Type B pancreatic cell (in vitro differentiated cells): ENCODE data around the gene RANBP10. TPM values are rescaled to one million over a fixed set of nuclear protein-coding genes. Genes with fewer than 3 reads are reported as not detected.

Experiments used
- DNase-seq: peaks from one replicate; pipeline ENCODE4 v3.0.0; 2021; ENCODE audit warnings: mixed read lengths; ENCODE audit not compliant: unreplicated experiment; ENCODE audit errors: extremely low spot score
- H3K27ac Mint-ChIP-seq: 2 replicates; pipeline ENCODE4 v1.8.0; 2021; ENCODE audit warnings: mild to moderate bottlenecking, mixed read lengths
- H3K27me3 Mint-ChIP-seq: 2 replicates; pipeline ENCODE4 v1.8.0; 2021; ENCODE audit warnings: mixed read lengths
- H3K36me3 Mint-ChIP-seq: 2 replicates; pipeline ENCODE4 v1.8.0; 2021; ENCODE audit warnings: mixed read lengths
- H3K4me1 Mint-ChIP-seq: one replicate; pipeline ENCODE4 v1.8.0; 2021; ENCODE audit warnings: mixed read lengths; ENCODE audit not compliant: unreplicated experiment
- H3K4me3 Mint-ChIP-seq: 2 replicates; pipeline ENCODE4 v1.8.0; 2021; ENCODE audit warnings: mild to moderate bottlenecking, mixed read lengths
- H3K9me3 Mint-ChIP-seq: 2 replicates; pipeline ENCODE4 v1.8.0; 2021; ENCODE audit warnings: mixed read lengths
- total RNA-seq: library from RNA; stranded (reverse); gene quantifications from 2 replicates; pipeline ENCODE4 v1.2.1, GENCODE V29; 2021; ENCODE audit warnings: low replicate concordance
- TF ChIP-seq, protein P1 (sequence below): fragments of 200-600 bp; sonication (generic); conservative IDR thresholded peaks from 2 replicates; pipeline ENCODE4 v1.5.0; 2021; ENCODE audit warnings: antibody characterized with exemption, mild to moderate bottlenecking

The RANBP10 gene
- total RNA-seq, 1 donor from 2014 or later: 27.3 TPM

DNA sequence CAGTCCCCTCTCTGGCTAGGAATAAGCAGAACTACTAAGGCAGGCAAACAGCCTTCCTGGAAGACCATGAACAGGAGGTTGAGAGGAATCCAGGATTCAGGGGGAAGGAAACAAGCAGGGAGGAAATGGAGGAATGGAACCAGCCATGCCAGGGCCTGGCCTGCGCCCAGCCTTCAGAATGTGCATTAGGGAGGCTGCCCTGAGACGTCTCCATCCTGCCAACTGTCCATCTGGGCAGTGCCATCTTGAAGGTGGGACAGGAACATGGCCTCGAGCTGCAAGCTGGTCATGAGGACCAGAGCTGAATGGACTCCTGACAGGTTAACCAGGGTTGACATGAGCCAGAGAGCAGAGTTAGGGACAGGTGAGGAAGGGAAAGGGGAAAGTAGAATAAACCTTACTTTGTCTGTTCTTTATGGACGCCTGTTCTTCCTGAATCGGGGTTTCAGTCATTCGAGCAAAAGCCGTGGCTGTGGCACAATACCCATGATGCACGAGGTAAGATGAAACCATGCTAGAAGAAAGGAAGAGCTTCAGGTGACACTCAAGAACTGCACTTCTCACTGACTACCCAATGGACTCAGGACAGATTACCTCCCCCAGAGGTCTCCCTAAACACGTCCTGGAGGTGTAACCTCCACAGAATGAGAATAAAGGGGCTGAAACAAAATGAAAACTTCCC lies 75.1 kb downstream of the RANBP10 start:
- no peaks in the 10 kb centered on the region for H3K36me3 Mint-ChIP-seq

DNA sequence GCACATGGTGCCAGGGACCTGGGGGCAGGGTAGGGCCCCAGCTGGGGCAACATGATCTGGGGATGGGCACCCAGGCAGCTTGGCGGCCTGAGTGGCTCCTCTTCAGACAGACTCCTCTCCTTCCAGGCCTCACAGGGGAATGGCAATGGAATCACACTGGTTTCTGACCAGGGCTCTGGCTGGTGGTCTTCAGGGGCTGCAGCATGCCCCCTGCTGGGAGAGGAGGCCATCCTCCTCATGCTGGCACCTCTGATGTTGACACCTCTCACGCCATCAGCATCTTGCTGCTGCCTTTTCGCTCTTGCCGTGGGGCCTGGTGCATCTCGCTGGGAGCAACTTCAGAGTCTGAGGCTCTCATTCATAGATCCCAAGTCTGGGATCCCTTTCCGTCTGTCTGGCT lies 76.0 kb downstream of the RANBP10 start:
- H3K27ac Mint-ChIP-seq: no peak overlapping the region
- H3K4me3 Mint-ChIP-seq: no peak overlapping the region
- DNase-seq: no peak
- TF ChIP-seq, protein P1, sequence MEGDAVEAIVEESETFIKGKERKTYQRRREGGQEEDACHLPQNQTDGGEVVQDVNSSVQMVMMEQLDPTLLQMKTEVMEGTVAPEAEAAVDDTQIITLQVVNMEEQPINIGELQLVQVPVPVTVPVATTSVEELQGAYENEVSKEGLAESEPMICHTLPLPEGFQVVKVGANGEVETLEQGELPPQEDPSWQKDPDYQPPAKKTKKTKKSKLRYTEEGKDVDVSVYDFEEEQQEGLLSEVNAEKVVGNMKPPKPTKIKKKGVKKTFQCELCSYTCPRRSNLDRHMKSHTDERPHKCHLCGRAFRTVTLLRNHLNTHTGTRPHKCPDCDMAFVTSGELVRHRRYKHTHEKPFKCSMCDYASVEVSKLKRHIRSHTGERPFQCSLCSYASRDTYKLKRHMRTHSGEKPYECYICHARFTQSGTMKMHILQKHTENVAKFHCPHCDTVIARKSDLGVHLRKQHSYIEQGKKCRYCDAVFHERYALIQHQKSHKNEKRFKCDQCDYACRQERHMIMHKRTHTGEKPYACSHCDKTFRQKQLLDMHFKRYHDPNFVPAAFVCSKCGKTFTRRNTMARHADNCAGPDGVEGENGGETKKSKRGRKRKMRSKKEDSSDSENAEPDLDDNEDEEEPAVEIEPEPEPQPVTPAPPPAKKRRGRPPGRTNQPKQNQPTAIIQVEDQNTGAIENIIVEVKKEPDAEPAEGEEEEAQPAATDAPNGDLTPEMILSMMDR: no peak
- no peaks in the 10 kb centered on the region for H3K36me3 Mint-ChIP-seq
- no peaks in the 10 kb centered on the region for H3K27me3 Mint-ChIP-seq
- H3K9me3 Mint-ChIP-seq: no peaks in the 10 kb centered on the region
- H3K4me1 Mint-ChIP-seq: no peaks in the 10 kb centered on the region

More for the DNA sequence above, 75.1 kb downstream of the RANBP10 start:
- H3K27ac Mint-ChIP-seq: no peak overlapping the region
- no peaks in the 10 kb centered on the region for H3K4me1 Mint-ChIP-seq
- no peak overlapping the region for H3K4me3 Mint-ChIP-seq
- TF ChIP-seq, protein P1: no peak
- H3K27me3 Mint-ChIP-seq: no peaks in the 10 kb centered on the region
- no peaks in the 10 kb centered on the region for H3K9me3 Mint-ChIP-seq
- no peak for DNase-seq

DNA sequence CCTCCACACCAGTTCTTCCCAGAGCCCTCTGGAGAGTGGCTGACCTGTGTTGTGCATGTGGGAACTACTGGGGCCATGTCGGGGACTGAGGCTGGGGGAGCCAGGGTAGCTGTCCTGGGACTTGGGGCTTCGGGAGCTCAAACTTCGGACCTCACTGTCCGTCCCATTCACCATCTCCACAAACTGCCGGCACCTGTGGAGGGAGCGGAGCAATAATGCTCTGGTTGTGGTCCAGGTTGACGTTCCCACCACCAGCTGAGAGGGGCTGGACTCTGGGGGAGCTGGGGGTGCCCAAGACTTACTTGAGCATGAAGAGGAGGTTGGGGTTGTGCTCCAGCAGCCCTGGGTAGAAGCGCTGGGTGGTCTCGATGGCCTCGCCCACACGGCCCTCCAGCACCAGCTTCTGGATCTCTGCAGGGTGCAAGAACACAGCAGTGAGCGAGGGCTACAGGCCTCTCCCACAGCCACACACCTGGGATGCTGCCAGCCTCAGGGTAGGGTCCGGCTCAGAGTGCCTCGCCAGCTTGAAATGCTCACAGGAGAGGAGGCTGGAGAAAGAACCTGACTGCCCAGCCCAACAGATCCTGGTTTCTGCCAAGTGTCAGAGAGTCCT lies 76.6 kb downstream of the RANBP10 start:
- H3K9me3 Mint-ChIP-seq: no peaks in the 10 kb centered on the region
- H3K4me3 Mint-ChIP-seq: no peak overlapping the region
- H3K27ac Mint-ChIP-seq: no peak overlapping the region
- H3K36me3 Mint-ChIP-seq: no peaks in the 10 kb centered on the region
- no peaks in the 10 kb centered on the region for H3K4me1 Mint-ChIP-seq
- H3K27me3 Mint-ChIP-seq: no peaks in the 10 kb centered on the region
- no peak for DNase-seq
- TF ChIP-seq, protein P1: no peak

DNA sequence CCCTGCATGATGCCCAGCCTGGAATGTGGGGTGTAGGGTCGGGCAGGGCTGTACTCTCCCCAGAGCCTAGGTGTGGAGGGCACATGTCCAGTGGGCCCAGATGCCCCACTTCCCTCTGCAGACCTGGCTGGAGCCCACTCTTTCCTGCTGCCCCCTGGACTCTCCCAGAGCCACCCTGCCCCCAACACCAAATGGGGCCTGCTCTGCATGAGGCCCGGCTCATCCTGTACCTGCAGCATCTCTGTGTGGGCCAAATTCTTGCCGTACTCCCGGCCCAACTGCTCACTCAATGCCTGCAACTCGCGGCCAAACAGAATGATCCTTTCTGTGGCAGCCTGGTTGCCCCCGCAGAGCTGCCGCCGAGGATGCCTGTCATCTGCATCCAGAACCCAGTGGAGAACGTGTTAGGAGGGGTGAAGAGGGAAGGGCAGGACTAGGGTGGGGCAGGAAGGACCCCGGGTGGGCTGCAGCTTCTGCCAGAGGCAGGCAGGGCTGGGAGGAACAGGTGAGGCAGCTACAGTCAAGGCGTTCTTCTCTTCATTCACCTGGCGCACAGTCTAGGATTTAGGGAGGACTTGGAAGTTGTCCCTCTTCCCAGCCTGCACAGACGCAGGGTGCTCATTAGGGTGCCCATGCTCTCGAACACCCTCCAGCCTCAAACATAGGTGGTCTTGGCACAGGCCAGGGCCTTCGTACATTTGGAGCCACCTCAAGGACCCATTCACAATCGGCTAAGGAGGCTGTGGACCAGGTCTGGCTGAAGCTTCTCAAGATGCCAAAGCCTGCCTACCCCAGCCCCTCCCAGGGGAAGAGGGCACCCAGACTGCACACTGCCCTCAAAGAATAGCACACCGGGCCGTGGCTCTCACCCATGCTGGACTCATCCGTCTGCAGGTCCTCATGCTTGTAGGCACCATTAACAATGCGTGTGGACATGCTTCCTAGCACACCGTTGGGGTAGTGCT lies 78.6 kb downstream of the RANBP10 start:
- Mint-ChIP-seq H3K36me3 (no peaks in the 10 kb centered on the region), H3K27me3 (no peaks in the 10 kb centered on the region), H3K4me1 (no peaks in the 10 kb centered on the region), H3K27ac (no peak overlapping the region), H3K9me3 (no peaks in the 10 kb centered on the region), H3K4me3 (no peak overlapping the region)
- no peak for DNase-seq
- TF ChIP-seq, protein P1: no peak

DNA sequence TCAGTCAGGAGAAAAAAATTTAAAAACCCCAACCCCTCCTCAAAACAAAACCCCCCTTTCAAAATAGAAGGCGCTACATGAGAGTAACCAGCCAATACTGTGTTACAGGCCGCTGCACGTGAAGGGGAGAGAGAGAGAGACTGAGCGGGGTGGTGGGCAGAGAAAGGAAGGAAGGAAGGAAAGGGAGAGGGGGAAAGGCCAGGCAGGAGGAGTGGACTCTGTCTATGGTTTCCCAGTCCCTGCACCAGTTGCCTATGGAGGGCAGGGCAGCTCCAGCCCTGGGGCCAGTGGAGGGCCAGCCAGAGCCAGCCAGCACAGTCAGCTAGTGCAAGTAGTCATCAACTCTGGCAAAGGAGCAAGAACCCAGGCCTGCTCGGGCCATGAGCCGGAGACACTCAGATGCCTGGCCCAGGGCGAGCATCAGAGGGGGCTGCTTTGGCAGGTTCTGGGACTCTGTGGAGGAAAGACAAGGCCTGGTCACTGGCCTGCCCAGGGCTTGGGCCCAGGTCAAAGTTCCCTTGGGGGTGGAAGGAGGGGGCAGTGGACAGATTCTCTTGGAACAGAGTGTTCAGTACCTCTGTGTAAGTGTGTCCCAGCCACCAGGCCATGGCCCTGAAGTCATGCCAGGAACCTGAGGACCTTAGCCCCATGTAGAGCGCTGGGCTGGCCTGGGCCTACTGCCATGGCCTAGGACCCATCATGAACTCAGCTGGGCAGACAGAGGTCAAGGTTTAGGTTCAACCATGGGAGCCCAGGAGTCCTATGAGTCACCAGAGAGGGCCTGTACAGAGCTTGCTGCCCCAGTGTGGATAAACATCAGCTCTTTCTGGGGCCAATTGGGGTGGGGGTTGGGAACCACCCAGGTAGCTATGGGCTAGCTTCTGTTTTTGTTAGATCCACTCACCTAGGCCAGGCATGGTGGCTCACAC lies 80.0 kb downstream of the RANBP10 start:
- Mint-ChIP-seq H3K27me3 (no peaks in the 10 kb centered on the region), H3K4me1 (no peaks in the 10 kb centered on the region), H3K9me3 (no peaks in the 10 kb centered on the region), H3K36me3 (no peaks in the 10 kb centered on the region), H3K27ac (no peak overlapping the region), H3K4me3 (no peak overlapping the region)
- TF ChIP-seq, protein P1: no peak
- DNase-seq: no peak
